Activated B cell treated with CpG ODN at 0.5 μM for 24 hours (primary cell): ENCODE results near the gene WDR36. TPM values are rescaled to one million over a fixed set of nuclear protein-coding genes. Genes with fewer than 3 reads are reported as not detected.

Experiments used
- ATAC-seq: fragments of 200-7000 bp; cut with Tn5 transposase; one replicate; pipeline ENCODE4 v1.10.0; 2021; ENCODE audit warnings: low read depth, mild to moderate bottlenecking, moderate library complexity
- CTCF ChIA-PET: fragments of 350-600 bp; sonication (Branson Sonifier 250); formaldehyde crosslinking; loops from one replicate; lab custom pipeline; 2021; ENCODE audit warnings: antibody characterized with exemption; lab: Charles Lee
- POLR2A ChIA-PET: fragments of 350-600 bp; sonication (Branson Sonifier 250); formaldehyde crosslinking; loops from one replicate; lab custom pipeline; 2021; ENCODE audit warnings: antibody characterized with exemption; lab: Charles Lee
- DNase-seq: peaks from one replicate; pipeline ENCODE4 v3.0.0; 2022
- H3K27ac Mint-ChIP-seq: one replicate; pipeline ENCODE4 v1.8.0; 2020; ENCODE audit warnings: mixed read lengths
- H3K27me3 Mint-ChIP-seq: one replicate; pipeline ENCODE4 v1.8.0; 2021; ENCODE audit warnings: mixed read lengths
- H3K36me3 Mint-ChIP-seq: one replicate; pipeline ENCODE4 v1.8.0; 2021; ENCODE audit warnings: low read depth, mixed read lengths
- H3K4me1 Mint-ChIP-seq: one replicate; pipeline ENCODE4 v1.8.0; 2021; ENCODE audit warnings: mixed read lengths
- H3K4me3 Mint-ChIP-seq: one replicate; pipeline ENCODE4 v1.8.0; 2020; ENCODE audit warnings: mild to moderate bottlenecking, mixed read lengths
- H3K9me3 Mint-ChIP-seq: one replicate; pipeline ENCODE4 v1.8.0; 2020; ENCODE audit warnings: mixed read lengths
- intact Hi-C: fragments of 100-400 bp; cut with micrococcal nuclease; formaldehyde crosslinking; loops from one replicate; pipeline ENCODE4 v1.15.1; 2024
- total RNA-seq: library from RNA; stranded (reverse); gene quantifications from 2 replicates; pipeline ENCODE4 v1.2.3, GENCODE V29; 2022
- TF ChIP-seq, protein P1 (sequence below): fragments of 200-600 bp; IDR thresholded peaks from one replicate; pipeline ENCODE4 v1.8.0; 2022; ENCODE audit warnings: antibody characterized with exemption, mild to moderate bottlenecking

WDR36 gene
- total RNA-seq, 1 donor from 2014 or later: 48.6 TPM

DNA sequence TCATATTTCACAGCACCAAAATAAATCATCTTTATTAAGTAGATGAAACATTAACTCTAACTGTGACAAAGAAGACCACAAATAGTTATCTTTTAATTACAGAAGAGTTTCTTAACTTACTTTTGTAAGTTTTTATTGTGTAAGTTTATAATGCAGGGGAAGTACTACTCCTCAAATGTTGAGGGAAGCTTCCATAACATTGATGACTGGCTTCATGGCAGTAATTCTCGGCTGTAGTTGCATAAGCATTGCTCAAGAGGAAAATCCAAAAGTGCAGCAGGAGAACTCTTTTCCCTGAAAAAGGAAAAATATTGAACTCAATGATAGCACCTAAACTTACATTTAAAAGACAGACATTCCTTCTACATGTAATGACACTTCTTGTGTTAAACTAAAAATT, 16.1 kb upstream of the WDR36 start:
- intact Hi-C loops: no loop called here
- ChIA-PET CTCF (no interaction called here), POLR2A (no interaction called here)
- ATAC-seq: no peak
- Mint-ChIP-seq H3K4me3 (no peak overlapping the region), H3K27me3 (peaks cover 55% of the 10 kb centered on the region), H3K4me1 (peaks cover 16% of the 10 kb centered on the region), H3K27ac (no peak overlapping the region), H3K9me3 (no peaks in the 10 kb centered on the region), H3K36me3 (no peaks in the 10 kb centered on the region)
- DNase-seq: no peak
- TF ChIP-seq, protein P1, sequence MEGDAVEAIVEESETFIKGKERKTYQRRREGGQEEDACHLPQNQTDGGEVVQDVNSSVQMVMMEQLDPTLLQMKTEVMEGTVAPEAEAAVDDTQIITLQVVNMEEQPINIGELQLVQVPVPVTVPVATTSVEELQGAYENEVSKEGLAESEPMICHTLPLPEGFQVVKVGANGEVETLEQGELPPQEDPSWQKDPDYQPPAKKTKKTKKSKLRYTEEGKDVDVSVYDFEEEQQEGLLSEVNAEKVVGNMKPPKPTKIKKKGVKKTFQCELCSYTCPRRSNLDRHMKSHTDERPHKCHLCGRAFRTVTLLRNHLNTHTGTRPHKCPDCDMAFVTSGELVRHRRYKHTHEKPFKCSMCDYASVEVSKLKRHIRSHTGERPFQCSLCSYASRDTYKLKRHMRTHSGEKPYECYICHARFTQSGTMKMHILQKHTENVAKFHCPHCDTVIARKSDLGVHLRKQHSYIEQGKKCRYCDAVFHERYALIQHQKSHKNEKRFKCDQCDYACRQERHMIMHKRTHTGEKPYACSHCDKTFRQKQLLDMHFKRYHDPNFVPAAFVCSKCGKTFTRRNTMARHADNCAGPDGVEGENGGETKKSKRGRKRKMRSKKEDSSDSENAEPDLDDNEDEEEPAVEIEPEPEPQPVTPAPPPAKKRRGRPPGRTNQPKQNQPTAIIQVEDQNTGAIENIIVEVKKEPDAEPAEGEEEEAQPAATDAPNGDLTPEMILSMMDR: no peak

DNA sequence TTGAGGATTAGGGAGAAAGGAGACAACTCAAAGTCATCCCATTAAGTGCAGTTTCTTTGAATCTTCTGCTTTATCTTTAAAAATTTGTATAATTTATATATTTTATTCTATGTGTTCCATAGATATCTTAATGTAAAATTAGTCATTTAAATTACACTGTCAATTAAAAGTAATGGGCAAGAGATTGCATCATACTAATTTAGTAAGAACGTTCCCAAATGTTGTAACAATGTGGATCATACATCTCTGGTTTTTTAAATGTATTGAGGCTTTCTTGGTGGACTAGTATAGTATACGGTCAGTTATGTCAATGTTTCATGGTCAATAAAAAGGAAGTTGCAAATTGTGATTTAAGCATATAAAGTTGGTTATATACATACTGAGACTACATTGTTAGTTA, 14.5 kb upstream of the WDR36 start:
- no peaks in the 10 kb centered on the region for H3K9me3 Mint-ChIP-seq
- H3K27ac Mint-ChIP-seq: no peak overlapping the region
- ATAC-seq (no peak), DNase-seq (no peak)
- peaks cover 11% of the 10 kb centered on the region for H3K4me1 Mint-ChIP-seq
- ChIA-PET CTCF (no interaction called here), POLR2A (no interaction called here)
- intact Hi-C loops: no loop called here
- no peak overlapping the region for H3K4me3 Mint-ChIP-seq
- TF ChIP-seq, protein P1: no peak
- H3K27me3 Mint-ChIP-seq: peaks cover 46% of the 10 kb centered on the region
- H3K36me3 Mint-ChIP-seq: no peaks in the 10 kb centered on the region

GRCh38 chr5:111079846-111080245, 12.3 kb upstream of the WDR36 start:
- Mint-ChIP-seq H3K36me3 (no peaks in the 10 kb centered on the region), H3K4me1 (no peaks in the 10 kb centered on the region), H3K9me3 (no peaks in the 10 kb centered on the region), H3K27me3 (peaks cover 29% of the 10 kb centered on the region), H3K4me3 (no peak overlapping the region), H3K27ac (no peak overlapping the region)
- intact Hi-C loops: no loop called here
- TF ChIP-seq, protein P1: no peak
- no peak for DNase-seq
- CTCF ChIA-PET: no interaction called here
- POLR2A ChIA-PET: no interaction called here
- no peak for ATAC-seq

GRCh38 chr5:111083323-111083722, 8.8 kb upstream of the WDR36 start:
- CTCF ChIA-PET: no interaction called here
- intact Hi-C loops: no loop called here
- no peak overlapping the region for H3K4me3 Mint-ChIP-seq
- H3K27ac Mint-ChIP-seq: no peak overlapping the region
- no peaks in the 10 kb centered on the region for H3K4me1 Mint-ChIP-seq
- DNase-seq (no peak), ATAC-seq (no peak)
- POLR2A ChIA-PET: no interaction called here
- H3K36me3 Mint-ChIP-seq: no peaks in the 10 kb centered on the region
- TF ChIP-seq, protein P1: no peak
- no peaks in the 10 kb centered on the region for H3K9me3 Mint-ChIP-seq
- peaks cover 16% of the 10 kb centered on the region for H3K27me3 Mint-ChIP-seq

DNA sequence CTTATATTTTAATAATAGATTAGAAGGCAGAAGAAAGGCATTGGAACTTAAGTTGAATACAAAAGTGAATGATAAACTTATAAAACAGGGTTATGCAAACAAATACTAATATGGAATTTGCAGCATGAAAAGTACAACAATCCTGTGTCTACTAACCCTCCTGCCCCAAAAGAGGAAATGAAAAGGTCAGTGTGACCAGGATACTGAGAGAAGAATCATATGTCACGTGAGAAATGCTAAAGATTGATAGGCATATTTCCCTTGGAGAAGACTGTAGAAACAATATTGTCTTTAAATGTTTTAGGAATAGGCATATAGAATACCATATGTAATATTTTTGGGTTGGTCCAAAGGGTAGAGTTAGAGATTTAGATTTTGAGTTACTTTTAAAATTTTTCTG, 3.8 kb downstream of the WDR36 start:
- peaks cover 31% of the 10 kb centered on the region for H3K4me1 Mint-ChIP-seq
- DNase-seq (no peak), ATAC-seq (no peak)
- peaks cover 53% of the 10 kb centered on the region for H3K36me3 Mint-ChIP-seq
- no peaks in the 10 kb centered on the region for H3K9me3 Mint-ChIP-seq
- no peaks in the 10 kb centered on the region for H3K27me3 Mint-ChIP-seq
- H3K4me3 Mint-ChIP-seq: no peak overlapping the region
- ChIA-PET POLR2A (no interaction called here), CTCF (no interaction called here)
- no peak overlapping the region for H3K27ac Mint-ChIP-seq
- TF ChIP-seq, protein P1: no peak
- intact Hi-C loops: loop anchor here (10.0 kb wide), 1 partner anchor 1609 kb away; no protein-coding TSS in a partner anchor
